NT2/D1 (cell line): Measurements from ENCODE around the gene PHKA1.

Experiments used
- SUZ12 ChIP-seq: IDR thresholded peaks from 2 replicates; pipeline ENCODE4 v1.6.1; 2011; ENCODE audit not compliant: insufficient read length, insufficient read depth; ENCODE audit errors: extremely low read depth
- YY1 ChIP-seq: IDR thresholded peaks from 2 replicates; pipeline ENCODE4 v1.6.1; 2011; ENCODE audit not compliant: insufficient read length, insufficient read depth
- ZNF274 ChIP-seq: IDR thresholded peaks from 2 replicates; pipeline ENCODE4 v1.6.1; 2011; ENCODE audit warnings: mild to moderate bottlenecking, low read depth, low read length

DNA sequence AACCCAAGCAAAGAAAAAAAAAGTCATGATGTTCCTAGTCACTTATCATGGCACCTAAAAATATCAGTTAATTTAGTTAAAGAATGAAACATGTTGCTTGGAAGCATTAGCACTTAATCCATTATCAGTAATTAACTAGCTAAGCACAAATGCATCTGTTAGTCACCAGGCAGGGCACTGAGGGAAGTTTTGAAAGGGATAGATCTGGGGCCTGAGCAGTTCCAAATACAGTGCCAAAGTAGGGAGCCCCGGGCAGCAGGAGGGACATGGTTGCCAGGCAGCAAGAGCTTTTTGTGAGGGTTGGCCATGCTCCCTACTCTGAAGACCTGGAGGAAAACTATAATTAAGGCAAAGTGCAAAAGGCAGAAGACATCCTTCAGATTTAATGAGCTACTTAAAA is 62.0 kb downstream of the PHKA1 start:
- TF ChIP-seq YY1: no peak
- TF ChIP-seq ZNF274: no peak
- TF ChIP-seq SUZ12: no peak
